Neural cell (in vitro differentiated cells): Measurements from ENCODE around the gene GALNT2.

Source experiments
- CTCF ChIP-seq: fragments of 450-650 bp; IDR thresholded peaks from 2 replicates; pipeline ENCODE4 v1.5.1; 2014; ENCODE audit warnings: antibody characterized with exemption, mild to moderate bottlenecking, moderate library complexity; ENCODE audit not compliant: poor library complexity, severe bottlenecking
- EZH2 ChIP-seq: fragments of 200-600, 300-800 bp; shearing (Covaris generic), sonication (generic); IDR thresholded peaks from 2 replicates; pipeline ENCODE4 v1.6.1; 2014; ENCODE audit warnings: antibody characterized with exemption, low read length, borderline replicate concordance, mild to moderate bottlenecking; ENCODE audit not compliant: insufficient read depth, poor library complexity, severe bottlenecking
- POLR2AphosphoS5 ChIP-seq: IDR thresholded peaks from 2 replicates; pipeline ENCODE4 v1.6.1; 2012
- REST ChIP-seq: IDR thresholded peaks from 2 replicates; pipeline ENCODE4 v1.6.1; 2012; ENCODE audit warnings: borderline replicate concordance
- TAF1 ChIP-seq: IDR thresholded peaks from 2 replicates; pipeline ENCODE4 v1.6.1; 2012; ENCODE audit warnings: low read depth

GRCh38 chr1:230050973-230051735 lies 15.9 kb upstream of the GALNT2 start:
- TF ChIP-seq CTCF (no peak), REST (no peak), POLR2AphosphoS5 (no peak), EZH2 (no peak), TAF1 (no peak)
